HG03571 (cell line): ENCODE results near the gene ATXN2.

ENCODE experiments used
- ATAC-seq: cut with Tn5 transposase; IDR thresholded peaks from one replicate; pipeline ENCODE4 v1.9.1; 2021; ENCODE audit not compliant: unreplicated experiment

Gene ATXN2

GRCh38 chr12:111424189-111424792 is 174.8 kb downstream of the ATXN2 start:
- no peak for ATAC-seq

DNA sequence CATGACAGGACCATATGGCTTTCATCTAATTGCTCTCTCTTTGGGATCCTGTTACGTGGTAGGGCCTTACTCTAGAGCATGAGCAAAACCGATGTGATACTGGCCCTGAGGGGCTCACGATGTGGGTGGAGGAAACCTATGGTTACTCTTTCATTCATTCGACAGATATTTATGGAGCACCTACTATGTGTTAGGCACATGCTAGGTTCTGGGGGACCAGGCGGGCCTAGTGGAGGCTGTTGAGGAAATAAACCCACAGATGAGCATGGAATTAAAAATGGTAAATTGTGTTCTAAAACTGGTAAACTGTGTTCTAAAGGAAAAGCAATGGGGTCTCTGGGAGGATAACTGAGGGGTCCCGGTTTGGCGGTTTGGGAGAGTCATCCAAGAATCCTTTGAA is 178.6 kb downstream of the ATXN2 start:
- ATAC-seq, result no peak

DNA sequence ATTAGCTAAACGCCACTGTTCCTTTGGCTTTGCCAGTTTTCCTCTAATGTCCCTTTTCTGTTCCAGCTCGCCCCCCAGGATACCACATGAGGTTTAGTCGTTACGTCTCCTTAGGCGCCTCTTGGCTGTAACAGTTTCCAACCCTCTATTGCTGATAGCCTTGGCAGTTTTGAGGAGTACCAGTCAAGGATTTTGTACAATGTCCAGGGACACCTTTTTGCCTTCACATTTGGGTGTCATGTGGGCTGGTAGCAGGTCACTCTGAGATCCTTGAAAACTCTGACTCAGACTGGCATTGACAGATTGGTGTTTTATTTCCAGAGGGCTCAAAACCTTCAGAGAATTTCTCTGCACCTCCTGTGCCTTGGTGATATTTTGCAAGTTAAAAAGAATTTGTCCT is 179.3 kb downstream of the ATXN2 start:
- ATAC-seq, result no peak

GRCh38 chr12:111418594-111418880 is 180.6 kb downstream of the ATXN2 start:
- ATAC-seq, result no peak

- ATAC-seq, result no peak
Measured at GRCh38 chr12:111417784-111418593, 181.1 kb downstream of the ATXN2 start.

- no peak for ATAC-seq
Measured at GRCh38 chr12:111417290-111417689, 181.8 kb downstream of the ATXN2 start.

- no peak for ATAC-seq
Measured at GRCh38 chr12:111414711-111415252, 184.3 kb downstream of the ATXN2 start.

DNA sequence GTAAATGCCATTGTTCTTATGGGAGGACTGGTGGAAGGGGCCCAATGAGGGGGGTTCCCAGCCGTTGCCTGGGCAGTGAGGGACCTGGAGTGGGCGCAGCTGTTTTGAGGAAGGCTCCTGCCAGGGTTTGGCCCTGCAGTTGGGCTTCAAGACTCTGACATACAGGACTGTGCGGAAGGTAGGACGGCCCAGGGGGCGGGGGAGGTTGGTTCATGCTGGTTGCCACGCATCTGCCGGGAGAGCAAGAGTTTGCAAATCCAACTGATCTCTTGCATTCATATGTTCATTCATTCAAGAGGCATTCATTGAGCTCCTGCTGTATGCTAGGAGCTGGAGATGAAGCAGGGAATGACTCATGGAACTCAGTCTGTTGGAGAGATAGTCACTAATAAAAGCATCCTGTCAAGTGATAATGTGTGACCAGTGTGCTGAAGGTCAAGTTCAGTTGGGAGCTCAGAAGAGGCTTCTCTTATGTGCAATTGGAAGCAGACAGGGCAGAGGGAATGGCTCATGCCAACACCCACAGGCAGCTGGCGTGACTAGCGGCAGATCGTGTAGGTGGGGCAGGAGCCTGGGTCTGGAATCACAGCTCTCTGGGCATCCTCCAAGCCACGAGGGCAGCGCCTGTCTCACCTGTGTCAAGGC is 185.6 kb downstream of the ATXN2 start:
- ATAC-seq, result no peak

DNA sequence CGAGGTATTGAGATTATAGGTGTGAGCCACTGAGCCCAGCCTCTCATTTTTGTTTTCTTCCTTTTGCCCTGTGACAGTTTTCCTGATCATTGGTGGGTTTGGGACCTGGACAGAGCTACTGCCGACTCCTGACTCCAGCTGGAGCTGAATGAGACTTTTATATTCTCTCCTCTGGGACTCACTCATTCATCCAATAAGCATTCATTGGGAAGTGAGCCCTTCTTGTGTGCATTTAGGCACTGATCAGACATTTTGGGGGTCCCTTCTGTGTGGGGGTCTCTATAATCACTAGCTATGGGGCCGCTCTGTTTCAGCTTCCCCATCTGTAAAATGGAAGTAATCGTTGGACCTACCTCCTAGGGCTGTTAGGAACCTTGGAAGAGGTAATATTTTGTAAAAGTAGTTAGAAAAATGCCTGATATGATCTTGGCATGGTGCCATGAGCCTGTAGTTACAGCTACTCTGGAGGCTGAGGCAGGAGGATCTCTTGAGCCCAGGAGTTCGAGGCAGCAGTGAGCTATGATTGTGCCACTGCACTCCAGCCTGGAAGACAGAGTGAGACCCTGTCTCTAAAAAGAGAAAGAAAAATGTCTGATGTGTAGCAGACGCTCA is 186.2 kb downstream of the ATXN2 start:
- no peak for ATAC-seq

DNA sequence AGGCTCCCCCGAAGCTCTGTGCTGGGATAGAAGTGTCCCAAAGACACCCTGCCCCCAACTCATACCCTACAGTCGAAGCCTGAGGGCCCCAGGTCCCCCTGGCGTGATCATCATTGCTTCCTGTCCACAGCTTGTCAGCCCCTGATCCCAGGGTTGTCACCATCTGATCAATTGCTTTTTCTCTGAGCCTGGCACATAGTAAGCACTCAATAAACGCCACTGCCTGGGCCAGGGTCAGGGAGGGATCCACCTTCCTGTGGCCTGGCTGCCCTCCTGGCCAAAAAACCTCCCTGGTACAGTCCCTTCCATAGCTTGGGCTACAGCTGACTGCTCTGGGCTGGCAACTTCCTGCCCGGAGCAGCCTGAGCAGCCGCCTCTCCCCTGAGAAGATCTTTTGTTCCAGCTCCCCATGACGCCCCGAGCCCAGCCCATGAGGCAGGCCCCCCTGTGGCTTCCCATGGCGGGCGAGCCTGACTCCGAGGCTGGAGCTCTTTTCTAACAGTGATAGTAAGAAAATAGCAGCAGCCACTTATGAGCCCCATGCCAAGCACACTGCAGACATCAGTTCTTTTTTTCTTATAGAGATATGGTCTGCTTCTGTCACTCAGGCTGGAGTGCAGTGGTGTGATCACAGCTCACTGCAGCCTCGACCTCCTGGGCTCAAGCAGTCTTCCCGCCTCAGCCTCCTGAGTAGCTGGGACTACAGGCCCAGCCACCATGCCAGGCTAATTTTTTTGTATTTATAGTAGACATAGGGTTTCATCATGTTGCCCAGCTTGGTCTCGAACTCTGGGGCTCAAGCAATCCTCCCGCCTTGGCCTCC is 186.9 kb downstream of the ATXN2 start:
- ATAC-seq, result no peak

DNA sequence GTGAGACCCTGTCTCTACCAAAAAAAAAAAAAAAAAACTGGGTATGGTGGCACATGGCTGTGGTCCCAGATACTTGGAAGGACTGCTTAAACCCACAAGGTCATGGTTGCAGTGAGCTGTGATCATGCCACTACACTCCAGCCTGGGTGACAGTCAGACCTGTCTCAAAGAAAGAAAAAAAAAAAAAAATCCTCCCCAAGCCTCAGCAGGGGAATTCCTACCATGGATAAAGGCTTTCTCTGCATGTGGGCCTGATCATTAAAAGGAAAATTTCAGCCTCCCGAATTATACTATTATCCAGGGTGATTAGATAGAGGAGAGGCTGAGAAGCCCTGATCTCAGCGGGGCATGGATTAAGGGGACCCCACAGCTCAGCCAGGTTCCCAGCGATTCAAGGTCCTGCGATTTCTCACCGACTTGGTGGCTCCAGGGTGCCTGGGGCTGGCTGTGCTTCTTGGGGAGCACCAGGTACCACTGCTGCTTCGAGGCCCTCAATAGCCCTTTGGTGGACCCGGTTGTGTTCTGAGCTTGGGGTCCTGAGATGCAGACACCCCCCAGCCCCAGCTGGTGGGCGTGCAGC is 187.8 kb downstream of the ATXN2 start:
- no peak for ATAC-seq

DNA sequence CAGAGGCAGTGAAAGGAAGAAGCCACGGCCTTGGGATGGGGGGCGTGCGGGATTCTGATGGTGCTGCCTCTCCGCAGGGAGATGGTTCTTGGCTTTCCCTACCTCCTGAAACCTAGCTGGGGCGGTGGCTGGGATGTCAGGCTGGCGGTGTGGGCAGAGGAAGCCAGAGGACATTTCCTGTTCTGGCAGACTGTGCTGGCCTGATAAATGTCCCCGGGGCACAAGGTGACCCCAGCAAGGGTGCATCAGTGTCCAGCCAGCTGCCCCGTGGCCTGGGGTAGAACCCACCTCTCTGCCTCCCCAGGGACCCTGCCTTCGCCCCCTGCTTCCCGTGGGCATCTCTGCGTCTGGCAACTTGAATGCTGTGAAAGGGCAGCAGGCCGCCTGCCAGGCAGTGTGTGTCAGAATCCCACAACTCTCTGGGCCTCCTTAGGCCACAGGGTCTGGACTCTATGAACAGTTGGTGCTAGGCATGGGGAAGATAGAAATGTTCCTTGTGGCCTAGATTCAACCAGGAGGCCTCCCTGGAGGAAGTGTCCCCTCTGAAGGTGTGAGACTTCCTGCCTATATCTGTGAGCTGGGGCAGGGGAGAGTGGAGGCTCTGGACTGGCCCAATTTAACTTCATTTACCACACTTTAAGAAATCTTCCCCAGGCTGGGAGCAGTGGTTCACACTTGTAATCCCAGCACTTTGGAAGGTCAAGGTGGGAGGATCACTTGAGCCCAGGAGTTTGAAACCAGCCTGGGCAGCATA is 188.5 kb downstream of the ATXN2 start:
- no peak for ATAC-seq

- ATAC-seq, result no peak
Measured at GRCh38 chr12:111409780-111410430, 189.2 kb downstream of the ATXN2 start.

- ATAC-seq, result no peak
Measured at GRCh38 chr12:111409403-111409779, 189.7 kb downstream of the ATXN2 start.

- no peak for ATAC-seq
Measured at GRCh38 chr12:111408686-111409402, 190.3 kb downstream of the ATXN2 start.

DNA sequence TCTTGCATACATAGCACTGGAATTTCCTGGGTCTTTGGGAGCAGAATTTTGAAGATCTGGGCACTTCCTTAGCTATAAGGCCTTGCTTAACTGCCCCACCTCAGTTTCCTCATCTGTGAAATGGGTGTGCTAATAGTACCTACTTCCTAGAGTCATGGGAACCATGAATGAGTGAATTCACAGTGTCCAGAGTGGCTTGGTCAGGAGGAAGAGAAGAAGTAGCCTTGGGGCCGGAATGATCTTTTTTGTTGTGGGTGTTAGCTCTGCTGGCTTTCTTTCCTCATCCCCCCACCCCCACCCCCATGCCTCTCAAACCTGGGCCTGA is 191.0 kb downstream of the ATXN2 start:
- ATAC-seq, result no peak

DNA sequence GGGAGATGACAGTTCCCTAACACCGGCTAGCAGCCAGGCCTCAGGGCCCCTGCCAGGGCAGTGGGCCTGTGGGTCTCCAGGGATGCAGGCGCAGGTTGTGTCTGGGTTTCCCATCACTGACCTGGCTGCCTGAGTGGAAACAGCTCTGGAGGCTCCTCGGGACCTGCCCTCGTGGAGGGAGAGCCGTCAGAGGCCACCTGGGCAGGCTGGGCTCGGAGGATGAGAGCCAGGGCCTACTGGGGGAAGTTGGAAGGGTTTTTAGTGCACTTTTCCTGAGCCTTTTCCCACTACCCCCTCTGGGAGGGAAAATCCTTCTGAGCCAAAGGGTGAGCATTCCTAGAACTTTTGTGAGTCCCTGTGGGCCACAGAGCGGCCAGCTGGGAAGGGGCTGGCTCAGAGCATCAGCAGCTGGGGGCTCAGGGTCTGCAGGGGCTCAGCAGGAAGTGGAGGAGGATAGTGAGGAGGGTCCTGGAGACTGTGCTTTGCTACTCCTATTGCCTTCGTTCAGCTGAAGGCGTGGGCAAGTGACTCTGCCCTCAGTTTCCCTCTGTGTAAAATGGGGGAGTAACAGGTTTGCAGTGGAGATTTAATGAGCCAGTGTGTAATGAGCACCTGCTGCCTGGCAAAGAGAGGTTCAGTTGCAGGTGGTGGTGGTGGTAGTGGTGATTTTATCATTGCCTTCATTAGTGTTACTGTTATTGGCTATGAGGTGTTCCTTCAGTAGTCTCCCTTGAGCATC is 191.6 kb downstream of the ATXN2 start:
- no peak for ATAC-seq
